Measurements from ENCODE around the gene MAST4.

DNA sequence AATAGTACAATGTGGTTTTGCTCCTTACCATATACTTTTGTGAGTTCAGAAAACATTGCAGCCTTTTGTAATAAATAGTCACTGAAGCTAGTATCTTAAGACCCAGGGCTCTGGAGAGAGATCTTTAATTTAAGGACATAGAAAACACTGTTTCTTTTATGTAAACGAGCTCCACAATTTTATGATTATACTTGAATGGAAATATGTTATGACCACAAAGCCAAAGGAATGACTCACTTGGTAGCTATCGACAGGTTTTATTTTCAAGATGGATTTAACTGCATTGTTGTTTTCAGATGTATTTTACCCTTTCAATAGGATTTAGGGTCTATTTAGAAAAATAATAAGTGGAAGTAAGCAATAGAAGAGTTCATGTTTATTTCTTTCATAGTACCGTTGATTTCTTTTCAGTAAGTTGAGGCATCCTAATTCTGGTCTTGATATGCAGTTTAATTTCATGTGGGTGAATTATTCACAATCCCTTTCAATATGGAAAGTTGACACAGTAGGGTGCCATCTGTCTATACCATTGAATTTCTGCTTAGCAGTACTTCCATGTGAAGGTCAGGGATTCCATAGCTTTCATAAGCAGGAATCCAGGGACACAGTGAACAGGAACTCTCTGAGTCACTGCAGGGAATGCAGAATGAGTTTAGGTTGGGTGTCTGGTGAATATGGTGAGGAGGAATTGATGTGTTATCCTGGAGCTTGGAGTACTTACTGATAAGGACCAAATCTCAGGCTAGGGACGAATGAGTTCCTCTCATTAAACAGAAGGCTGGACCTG lies 442.8 kb downstream of the MAST4 start:
- TF ChIP-seq, protein P1, sequence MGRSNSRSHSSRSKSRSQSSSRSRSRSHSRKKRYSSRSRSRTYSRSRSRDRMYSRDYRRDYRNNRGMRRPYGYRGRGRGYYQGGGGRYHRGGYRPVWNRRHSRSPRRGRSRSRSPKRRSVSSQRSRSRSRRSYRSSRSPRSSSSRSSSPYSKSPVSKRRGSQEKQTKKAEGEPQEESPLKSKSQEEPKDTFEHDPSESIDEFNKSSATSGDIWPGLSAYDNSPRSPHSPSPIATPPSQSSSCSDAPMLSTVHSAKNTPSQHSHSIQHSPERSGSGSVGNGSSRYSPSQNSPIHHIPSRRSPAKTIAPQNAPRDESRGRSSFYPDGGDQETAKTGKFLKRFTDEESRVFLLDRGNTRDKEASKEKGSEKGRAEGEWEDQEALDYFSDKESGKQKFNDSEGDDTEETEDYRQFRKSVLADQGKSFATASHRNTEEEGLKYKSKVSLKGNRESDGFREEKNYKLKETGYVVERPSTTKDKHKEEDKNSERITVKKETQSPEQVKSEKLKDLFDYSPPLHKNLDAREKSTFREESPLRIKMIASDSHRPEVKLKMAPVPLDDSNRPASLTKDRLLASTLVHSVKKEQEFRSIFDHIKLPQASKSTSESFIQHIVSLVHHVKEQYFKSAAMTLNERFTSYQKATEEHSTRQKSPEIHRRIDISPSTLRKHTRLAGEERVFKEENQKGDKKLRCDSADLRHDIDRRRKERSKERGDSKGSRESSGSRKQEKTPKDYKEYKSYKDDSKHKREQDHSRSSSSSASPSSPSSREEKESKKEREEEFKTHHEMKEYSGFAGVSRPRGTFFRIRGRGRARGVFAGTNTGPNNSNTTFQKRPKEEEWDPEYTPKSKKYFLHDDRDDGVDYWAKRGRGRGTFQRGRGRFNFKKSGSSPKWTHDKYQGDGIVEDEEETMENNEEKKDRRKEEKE (IDR thresholded peaks at IDR 0.05) = no peak
- TF ChIP-seq, protein P2, sequence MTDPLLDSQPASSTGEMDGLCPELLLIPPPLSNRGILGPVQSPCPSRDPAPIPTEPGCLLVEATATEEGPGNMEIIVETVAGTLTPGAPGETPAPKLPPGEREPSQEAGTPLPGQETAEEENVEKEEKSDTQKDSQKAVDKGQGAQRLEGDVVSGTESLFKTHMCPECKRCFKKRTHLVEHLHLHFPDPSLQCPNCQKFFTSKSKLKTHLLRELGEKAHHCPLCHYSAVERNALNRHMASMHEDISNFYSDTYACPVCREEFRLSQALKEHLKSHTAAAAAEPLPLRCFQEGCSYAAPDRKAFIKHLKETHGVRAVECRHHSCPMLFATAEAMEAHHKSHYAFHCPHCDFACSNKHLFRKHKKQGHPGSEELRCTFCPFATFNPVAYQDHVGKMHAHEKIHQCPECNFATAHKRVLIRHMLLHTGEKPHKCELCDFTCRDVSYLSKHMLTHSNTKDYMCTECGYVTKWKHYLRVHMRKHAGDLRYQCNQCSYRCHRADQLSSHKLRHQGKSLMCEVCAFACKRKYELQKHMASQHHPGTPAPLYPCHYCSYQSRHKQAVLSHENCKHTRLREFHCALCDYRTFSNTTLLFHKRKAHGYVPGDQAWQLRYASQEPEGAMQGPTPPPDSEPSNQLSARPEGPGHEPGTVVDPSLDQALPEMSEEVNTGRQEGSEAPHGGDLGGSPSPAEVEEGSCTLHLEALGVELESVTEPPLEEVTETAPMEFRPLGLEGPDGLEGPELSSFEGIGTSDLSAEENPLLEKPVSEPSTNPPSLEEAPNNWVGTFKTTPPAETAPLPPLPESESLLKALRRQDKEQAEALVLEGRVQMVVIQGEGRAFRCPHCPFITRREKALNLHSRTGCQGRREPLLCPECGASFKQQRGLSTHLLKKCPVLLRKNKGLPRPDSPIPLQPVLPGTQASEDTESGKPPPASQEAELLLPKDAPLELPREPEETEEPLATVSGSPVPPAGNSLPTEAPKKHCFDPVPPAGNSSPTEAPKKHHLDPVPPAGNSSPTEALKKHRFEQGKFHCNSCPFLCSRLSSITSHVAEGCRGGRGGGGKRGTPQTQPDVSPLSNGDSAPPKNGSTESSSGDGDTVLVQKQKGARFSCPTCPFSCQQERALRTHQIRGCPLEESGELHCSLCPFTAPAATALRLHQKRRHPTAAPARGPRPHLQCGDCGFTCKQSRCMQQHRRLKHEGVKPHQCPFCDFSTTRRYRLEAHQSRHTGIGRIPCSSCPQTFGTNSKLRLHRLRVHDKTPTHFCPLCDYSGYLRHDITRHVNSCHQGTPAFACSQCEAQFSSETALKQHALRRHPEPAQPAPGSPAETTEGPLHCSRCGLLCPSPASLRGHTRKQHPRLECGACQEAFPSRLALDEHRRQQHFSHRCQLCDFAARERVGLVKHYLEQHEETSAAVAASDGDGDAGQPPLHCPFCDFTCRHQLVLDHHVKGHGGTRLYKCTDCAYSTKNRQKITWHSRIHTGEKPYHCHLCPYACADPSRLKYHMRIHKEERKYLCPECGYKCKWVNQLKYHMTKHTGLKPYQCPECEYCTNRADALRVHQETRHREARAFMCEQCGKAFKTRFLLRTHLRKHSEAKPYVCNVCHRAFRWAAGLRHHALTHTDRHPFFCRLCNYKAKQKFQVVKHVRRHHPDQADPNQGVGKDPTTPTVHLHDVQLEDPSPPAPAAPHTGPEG (CRISPR knock-in tag; IDR thresholded peaks at IDR 0.05) = no peak
- TF ChIP-seq, protein P3, sequence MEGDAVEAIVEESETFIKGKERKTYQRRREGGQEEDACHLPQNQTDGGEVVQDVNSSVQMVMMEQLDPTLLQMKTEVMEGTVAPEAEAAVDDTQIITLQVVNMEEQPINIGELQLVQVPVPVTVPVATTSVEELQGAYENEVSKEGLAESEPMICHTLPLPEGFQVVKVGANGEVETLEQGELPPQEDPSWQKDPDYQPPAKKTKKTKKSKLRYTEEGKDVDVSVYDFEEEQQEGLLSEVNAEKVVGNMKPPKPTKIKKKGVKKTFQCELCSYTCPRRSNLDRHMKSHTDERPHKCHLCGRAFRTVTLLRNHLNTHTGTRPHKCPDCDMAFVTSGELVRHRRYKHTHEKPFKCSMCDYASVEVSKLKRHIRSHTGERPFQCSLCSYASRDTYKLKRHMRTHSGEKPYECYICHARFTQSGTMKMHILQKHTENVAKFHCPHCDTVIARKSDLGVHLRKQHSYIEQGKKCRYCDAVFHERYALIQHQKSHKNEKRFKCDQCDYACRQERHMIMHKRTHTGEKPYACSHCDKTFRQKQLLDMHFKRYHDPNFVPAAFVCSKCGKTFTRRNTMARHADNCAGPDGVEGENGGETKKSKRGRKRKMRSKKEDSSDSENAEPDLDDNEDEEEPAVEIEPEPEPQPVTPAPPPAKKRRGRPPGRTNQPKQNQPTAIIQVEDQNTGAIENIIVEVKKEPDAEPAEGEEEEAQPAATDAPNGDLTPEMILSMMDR (CRISPR knock-in tag; IDR thresholded peaks at IDR 0.05) = no peak
- TF ChIP-seq EP300 (IDR thresholded peaks at IDR 0.05; ENCODE audit: low read depth in 2 of 2, low read length in 2 of 2) (no peak), EP300 (CRISPR knock-in tag; IDR thresholded peaks at IDR 0.05; ENCODE audit: borderline replicate concordance) (no peak), NR3C1 (CRISPR knock-in tag; IDR thresholded peaks at IDR 0.05) (no peak), ZNF207 (IDR thresholded peaks at IDR 0.05; ENCODE audit: borderline replicate concordance) (no peak), MXI1 (IDR thresholded peaks at IDR 0.05; ENCODE audit: borderline replicate concordance, low read depth, low read length) (no peak), RAD21 (CRISPR knock-in tag; IDR thresholded peaks at IDR 0.05) (no peak)
- TF ChIP-seq, protein P4, sequence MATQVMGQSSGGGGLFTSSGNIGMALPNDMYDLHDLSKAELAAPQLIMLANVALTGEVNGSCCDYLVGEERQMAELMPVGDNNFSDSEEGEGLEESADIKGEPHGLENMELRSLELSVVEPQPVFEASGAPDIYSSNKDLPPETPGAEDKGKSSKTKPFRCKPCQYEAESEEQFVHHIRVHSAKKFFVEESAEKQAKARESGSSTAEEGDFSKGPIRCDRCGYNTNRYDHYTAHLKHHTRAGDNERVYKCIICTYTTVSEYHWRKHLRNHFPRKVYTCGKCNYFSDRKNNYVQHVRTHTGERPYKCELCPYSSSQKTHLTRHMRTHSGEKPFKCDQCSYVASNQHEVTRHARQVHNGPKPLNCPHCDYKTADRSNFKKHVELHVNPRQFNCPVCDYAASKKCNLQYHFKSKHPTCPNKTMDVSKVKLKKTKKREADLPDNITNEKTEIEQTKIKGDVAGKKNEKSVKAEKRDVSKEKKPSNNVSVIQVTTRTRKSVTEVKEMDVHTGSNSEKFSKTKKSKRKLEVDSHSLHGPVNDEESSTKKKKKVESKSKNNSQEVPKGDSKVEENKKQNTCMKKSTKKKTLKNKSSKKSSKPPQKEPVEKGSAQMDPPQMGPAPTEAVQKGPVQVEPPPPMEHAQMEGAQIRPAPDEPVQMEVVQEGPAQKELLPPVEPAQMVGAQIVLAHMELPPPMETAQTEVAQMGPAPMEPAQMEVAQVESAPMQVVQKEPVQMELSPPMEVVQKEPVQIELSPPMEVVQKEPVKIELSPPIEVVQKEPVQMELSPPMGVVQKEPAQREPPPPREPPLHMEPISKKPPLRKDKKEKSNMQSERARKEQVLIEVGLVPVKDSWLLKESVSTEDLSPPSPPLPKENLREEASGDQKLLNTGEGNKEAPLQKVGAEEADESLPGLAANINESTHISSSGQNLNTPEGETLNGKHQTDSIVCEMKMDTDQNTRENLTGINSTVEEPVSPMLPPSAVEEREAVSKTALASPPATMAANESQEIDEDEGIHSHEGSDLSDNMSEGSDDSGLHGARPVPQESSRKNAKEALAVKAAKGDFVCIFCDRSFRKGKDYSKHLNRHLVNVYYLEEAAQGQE (IDR thresholded peaks at IDR 0.05; ENCODE audit: borderline replicate concordance in 1 of 2, low read depth in 1 of 2, low read length in 2 of 2) = no peak
- TF ChIP-seq, protein P5, sequence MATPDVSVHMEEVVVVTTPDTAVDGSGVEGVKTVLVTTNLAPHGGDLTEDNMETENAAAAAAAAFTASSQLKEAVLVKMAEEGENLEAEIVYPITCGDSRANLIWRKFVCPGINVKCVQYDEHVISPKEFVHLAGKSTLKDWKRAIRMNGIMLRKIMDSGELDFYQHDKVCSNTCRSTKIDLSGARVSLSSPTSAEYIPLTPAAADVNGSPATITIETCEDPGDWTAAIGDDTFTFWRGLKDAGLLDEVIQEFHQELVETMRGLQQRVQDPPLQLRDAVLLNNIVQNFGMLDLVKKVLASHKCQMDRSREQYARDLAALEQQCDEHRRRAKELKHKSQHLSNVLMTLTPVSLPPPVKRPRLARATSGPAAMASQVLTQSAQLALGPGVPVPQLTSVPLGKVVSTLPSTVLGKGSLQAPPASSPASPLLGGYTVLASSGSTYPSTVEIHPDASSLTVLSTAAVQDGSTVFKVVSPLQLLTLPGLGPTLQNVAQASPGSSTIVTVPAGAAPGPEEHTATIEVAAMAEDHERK (CRISPR knock-in tag; IDR thresholded peaks at IDR 0.05; ENCODE audit: low read depth) = no peak

Data from HepG2 (cell line).